Adrenal gland (tissue), 5 donors: ENCODE results near the gene ATP9A.

Source experiments
- CTCF ChIP-seq, 6 experiments: fragments of 450-650 bp in 4 of 6; fragments of 200-600 bp in 2 of 6; sonication (generic) in 1 of 6; IDR thresholded peaks; 1 replicate in 5 of 6; 2 replicates in 1 of 6; pipeline versions ENCODE4 v1.5.1 to v1.8.0; 2016 to 2021; ENCODE audit warnings: antibody characterized with exemption in 6 of 6, mild to moderate bottlenecking in 2 of 6, moderate library complexity in 1 of 6
- POLR2A ChIP-seq, 2 donors: fragments of 450-650 bp; IDR thresholded peaks; one replicate each; pipeline ENCODE4 v1.6.1; 2017; ENCODE audit warnings: antibody characterized with exemption in 2 of 2, mild to moderate bottlenecking in 2 of 2, moderate library complexity in 1 of 2
- donor health status: DM: no; HTN: no; CAD: no.

GRCh38 chr20:51610761-51611624, 157.2 kb downstream of the ATP9A start:
- no peak for TF ChIP-seq CTCF (IDR thresholded peaks at IDR 0.05)
- TF ChIP-seq POLR2A (IDR thresholded peaks at IDR 0.05) = no peak
